WTC11 (cell line): Measurements from ENCODE around the gene HNRNPH2. TPM values are rescaled to one million over a fixed set of nuclear protein-coding genes. Genes with fewer than 3 reads are reported as not detected.

Experiments used
- ATAC-seq: fragments of 200-7000 bp; cut with Tn5 transposase; 2 replicates; pipeline ENCODE4 v1.10.0; 2021; ENCODE audit warnings: mild to moderate bottlenecking, moderate library complexity
- CTCF ChIA-PET: fragments of 300-600 bp; sonication (Branson Sonifier 250); formaldehyde crosslinking; loops from one replicate; lab custom pipeline; 2021; ENCODE audit warnings: antibody characterized with exemption; lab: Charles Lee
- POLR2A ChIA-PET: fragments of 350-600 bp; sonication (Branson Sonifier 250); formaldehyde crosslinking; loops from one replicate; lab custom pipeline; 2021; ENCODE audit warnings: antibody characterized with exemption; lab: Charles Lee
- DNase-seq: peaks from one replicate; pipeline ENCODE4 v3.0.0; 2021; ENCODE audit warnings: low spot score
- H3K27ac Mint-ChIP-seq: 2 replicates; pipeline ENCODE4 v1.8.0; 2021; ENCODE audit warnings: mixed read lengths
- H3K27me3 Mint-ChIP-seq: 2 replicates; pipeline ENCODE4 v1.8.0; 2021; ENCODE audit warnings: low read depth, mild to moderate bottlenecking, moderate library complexity, mixed read lengths
- H3K36me3 Mint-ChIP-seq: 2 replicates; pipeline ENCODE4 v1.8.0; 2021; ENCODE audit warnings: mixed read lengths
- H3K4me1 Mint-ChIP-seq: 2 replicates; pipeline ENCODE4 v1.8.0; 2022; ENCODE audit warnings: mixed read lengths
- H3K4me3 Mint-ChIP-seq: 2 replicates; pipeline ENCODE4 v1.8.0; 2021; ENCODE audit warnings: mild to moderate bottlenecking, moderate library complexity, mixed read lengths
- H3K9me3 Mint-ChIP-seq: 2 replicates; pipeline ENCODE4 v1.8.0; 2021; ENCODE audit warnings: mixed read lengths
- ATF2 ChIP-seq: sonication (generic); formaldehyde crosslinking; IDR thresholded peaks from 2 replicates; pipeline ENCODE4 v1.8.1; 2022; ENCODE audit warnings: low read depth, missing genetic modification reagents, borderline replicate concordance
- FOXP1 ChIP-seq: sonication (generic); formaldehyde crosslinking; IDR thresholded peaks from 2 replicates; pipeline ENCODE4 v1.8.0; 2022; ENCODE audit warnings: missing genetic modification reagents, mild to moderate bottlenecking, moderate library complexity, borderline replicate concordance
- FOXP4 ChIP-seq: sonication (generic); formaldehyde crosslinking; IDR thresholded peaks from 2 replicates; pipeline ENCODE4 v1.8.0; 2022; ENCODE audit warnings: mild to moderate bottlenecking, missing genetic modification reagents
- IRF2 ChIP-seq: sonication (generic); formaldehyde crosslinking; IDR thresholded peaks from 2 replicates; pipeline ENCODE4 v1.8.0; 2022; ENCODE audit warnings: low read depth, missing genetic modification reagents, borderline replicate concordance
- NFATC4 ChIP-seq: fragments of 250-450 bp; sonication (Bioruptor Pico); IDR thresholded peaks from 2 replicates; pipeline ENCODE4 v1.9.0; 2021; ENCODE audit warnings: mild to moderate bottlenecking
- NR3C1 ChIP-seq: sonication (generic); formaldehyde crosslinking; conservative IDR thresholded peaks from 2 replicates; pipeline ENCODE4 v1.8.1; 2023; ENCODE audit warnings: low read depth, mild to moderate bottlenecking, missing genetic modification reagents
- RORB ChIP-seq: fragments of 250-450 bp; sonication (Bioruptor Pico); IDR thresholded peaks from 2 replicates; pipeline ENCODE4 v1.9.0; 2021; ENCODE audit warnings: mild to moderate bottlenecking
- TCF7 ChIP-seq: sonication (generic); formaldehyde crosslinking; IDR thresholded peaks from 2 replicates; pipeline ENCODE4 v1.8.0; 2022; ENCODE audit warnings: mild to moderate bottlenecking, low read depth, missing genetic modification reagents, moderate library complexity
- ZNF219 ChIP-seq: sonication (generic); formaldehyde crosslinking; IDR thresholded peaks from 2 replicates; pipeline ENCODE4 v1.8.0; 2023; ENCODE audit warnings: missing genetic modification reagents, mild to moderate bottlenecking, borderline replicate concordance
- ZNF263 ChIP-seq: sonication (generic); formaldehyde crosslinking; IDR thresholded peaks from 2 replicates; pipeline ENCODE4 v1.8.1; 2022; ENCODE audit warnings: low read depth, mild to moderate bottlenecking, moderate library complexity, missing genetic modification reagents
- ZSCAN18 ChIP-seq: fragments of 250-450 bp; sonication (Bioruptor Pico); IDR thresholded peaks from 2 replicates; pipeline ENCODE4 v2.1.2; 2022; ENCODE audit warnings: mild to moderate bottlenecking, moderate library complexity
- total RNA-seq: library from RNA; stranded (reverse); gene quantifications from 3 replicates; pipeline ENCODE4 v1.2.3, GENCODE V29; 2021
- TF ChIP-seq, protein P1 (sequence below): fragments of 250-450 bp; sonication (Bioruptor Pico); IDR thresholded peaks from 2 replicates; pipeline ENCODE4 v1.9.0; 2021; ENCODE audit warnings: mild to moderate bottlenecking
- TF ChIP-seq, protein P2 (sequence below): fragments of 250-450 bp; sonication (Bioruptor Pico); conservative IDR thresholded peaks from 2 replicates; pipeline ENCODE4 v1.9.0; 2021; ENCODE audit warnings: mild to moderate bottlenecking
- TF ChIP-seq, protein P3 (sequence below): sonication (generic); formaldehyde crosslinking; IDR thresholded peaks from 2 replicates; pipeline ENCODE4 v1.8.0; 2023; ENCODE audit warnings: missing genetic modification reagents, mild to moderate bottlenecking, borderline replicate concordance
- TF ChIP-seq, protein P4 (sequence below): sonication (generic); formaldehyde crosslinking; IDR thresholded peaks from 2 replicates; pipeline ENCODE4 v1.8.1; 2022; ENCODE audit warnings: mild to moderate bottlenecking, moderate library complexity, missing genetic modification reagents
- TF ChIP-seq, protein P5 (sequence below): sonication (generic); formaldehyde crosslinking; IDR thresholded peaks from 2 replicates; pipeline ENCODE4 v1.8.0; 2022; ENCODE audit warnings: mild to moderate bottlenecking, missing genetic modification reagents

Gene HNRNPH2
- total RNA-seq, 1 experiment from 2014 or later = 70.9 TPM

- ChIA-PET POLR2A (no interaction called here), CTCF (no interaction called here)
- no peak for ATAC-seq
- Mint-ChIP-seq H3K4me3 (no peak overlapping the region), H3K27ac (no peak overlapping the region), H3K9me3 (no peaks in the 10 kb centered on the region), H3K27me3 (no peaks in the 10 kb centered on the region), H3K36me3 (peaks cover 27% of the 10 kb centered on the region), H3K4me1 (peaks cover 17% of the 10 kb centered on the region)
- TF ChIP-seq, protein P1, sequence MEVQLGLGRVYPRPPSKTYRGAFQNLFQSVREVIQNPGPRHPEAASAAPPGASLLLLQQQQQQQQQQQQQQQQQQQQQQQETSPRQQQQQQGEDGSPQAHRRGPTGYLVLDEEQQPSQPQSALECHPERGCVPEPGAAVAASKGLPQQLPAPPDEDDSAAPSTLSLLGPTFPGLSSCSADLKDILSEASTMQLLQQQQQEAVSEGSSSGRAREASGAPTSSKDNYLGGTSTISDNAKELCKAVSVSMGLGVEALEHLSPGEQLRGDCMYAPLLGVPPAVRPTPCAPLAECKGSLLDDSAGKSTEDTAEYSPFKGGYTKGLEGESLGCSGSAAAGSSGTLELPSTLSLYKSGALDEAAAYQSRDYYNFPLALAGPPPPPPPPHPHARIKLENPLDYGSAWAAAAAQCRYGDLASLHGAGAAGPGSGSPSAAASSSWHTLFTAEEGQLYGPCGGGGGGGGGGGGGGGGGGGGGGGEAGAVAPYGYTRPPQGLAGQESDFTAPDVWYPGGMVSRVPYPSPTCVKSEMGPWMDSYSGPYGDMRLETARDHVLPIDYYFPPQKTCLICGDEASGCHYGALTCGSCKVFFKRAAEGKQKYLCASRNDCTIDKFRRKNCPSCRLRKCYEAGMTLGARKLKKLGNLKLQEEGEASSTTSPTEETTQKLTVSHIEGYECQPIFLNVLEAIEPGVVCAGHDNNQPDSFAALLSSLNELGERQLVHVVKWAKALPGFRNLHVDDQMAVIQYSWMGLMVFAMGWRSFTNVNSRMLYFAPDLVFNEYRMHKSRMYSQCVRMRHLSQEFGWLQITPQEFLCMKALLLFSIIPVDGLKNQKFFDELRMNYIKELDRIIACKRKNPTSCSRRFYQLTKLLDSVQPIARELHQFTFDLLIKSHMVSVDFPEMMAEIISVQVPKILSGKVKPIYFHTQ = no peak
- TF ChIP-seq RORB (CRISPR knock-in tag) (no peak), TCF7 (CRISPR knock-in tag) (no peak), NR3C1 (CRISPR knock-in tag) (no peak)
- DNase-seq = no peak
Observed at GRCh38 chrX:101388604-101389003, 19.4 kb upstream of the HNRNPH2 start.

DNA sequence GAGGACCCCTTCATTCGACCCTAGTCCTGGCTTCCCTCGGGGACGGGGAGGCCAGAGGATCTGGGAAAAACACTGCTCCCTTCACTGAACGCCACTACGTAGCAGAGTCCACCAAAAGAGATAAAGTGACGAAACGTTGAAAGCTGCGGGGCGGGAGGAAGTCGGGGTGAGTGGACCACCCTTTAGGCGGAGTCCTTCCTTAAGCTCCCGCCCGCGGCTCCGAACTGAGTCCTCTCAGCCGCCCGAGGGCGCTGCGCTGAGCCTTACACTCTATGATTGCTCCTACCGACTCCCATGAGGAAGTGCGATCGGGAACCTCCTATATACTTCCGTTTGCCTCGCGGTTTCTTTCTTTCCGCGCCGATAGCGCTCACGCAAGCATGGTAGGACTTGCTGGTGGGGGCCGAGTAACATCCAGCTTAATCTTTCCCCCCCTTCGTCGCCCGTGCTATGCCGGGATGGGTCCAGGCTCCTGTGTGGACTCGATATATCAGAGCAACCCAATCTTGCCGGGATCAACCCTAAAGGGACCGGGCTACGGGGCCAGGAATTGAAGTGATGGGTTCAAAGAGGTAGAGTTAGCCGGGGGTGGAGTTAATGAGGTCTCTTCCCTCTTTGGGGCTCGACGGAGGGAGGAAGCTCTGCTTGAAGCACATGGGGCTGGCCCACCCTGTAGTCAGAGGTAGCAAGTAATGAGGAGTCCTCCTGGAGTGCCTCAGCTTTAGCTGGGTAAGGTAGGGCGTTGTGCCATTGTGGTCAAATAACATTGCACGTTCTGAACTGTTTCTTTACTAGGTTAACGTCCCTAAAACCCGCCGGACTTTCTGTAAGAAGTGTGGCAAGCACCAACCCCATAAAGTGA is 17.1 kb upstream of the HNRNPH2 start, which contains the start of gene RPL36A:
TSS of gene RPL36A (plus strand) at position 348 of the 862 bp plus-strand sequence. CDS start at position 381, 33 bp downstream.
- Mint-ChIP-seq H3K4me1 (peaks cover 19% of the 10 kb centered on the region), H3K27me3 (no peaks in the 10 kb centered on the region), H3K36me3 (peaks cover 42% of the 10 kb centered on the region), H3K4me3 (peak within 1 kb of the TSS; percentile 92), H3K9me3 (no peaks in the 10 kb centered on the region), H3K27ac (peak within 1 kb of the TSS; percentile 97)
- ATAC-seq = peak; percentile 94
- DNase-seq = peak; percentile 84
- CTCF ChIA-PET = interaction anchor here (0.7 to 1.2 kb wide), 4 partner anchors 13 to 42 kb away, joined by 3 to 4 read pairs (median 3); partner anchors contain the start of gene TIMM8A
- POLR2A ChIA-PET = interaction anchor here (0.6 to 1.2 kb wide), 8 partner anchors 13 to 43 kb away, joined by 3 to 8 read pairs (median 4); partner anchors contain the start of genes GLA, HNRNPH2 and TIMM8A
- TF ChIP-seq FOXP4 (no peak), IRF2 (CRISPR knock-in tag) (no peak), FOXP1 (CRISPR knock-in tag) (no peak), NFATC4 (CRISPR knock-in tag) (peak; percentile 88), ZSCAN18 (CRISPR knock-in tag) (no peak), ATF2 (CRISPR knock-in tag) (no peak), ZNF219 (no peak), ZNF263 (CRISPR knock-in tag) (no peak)
- TF ChIP-seq, protein P2, sequence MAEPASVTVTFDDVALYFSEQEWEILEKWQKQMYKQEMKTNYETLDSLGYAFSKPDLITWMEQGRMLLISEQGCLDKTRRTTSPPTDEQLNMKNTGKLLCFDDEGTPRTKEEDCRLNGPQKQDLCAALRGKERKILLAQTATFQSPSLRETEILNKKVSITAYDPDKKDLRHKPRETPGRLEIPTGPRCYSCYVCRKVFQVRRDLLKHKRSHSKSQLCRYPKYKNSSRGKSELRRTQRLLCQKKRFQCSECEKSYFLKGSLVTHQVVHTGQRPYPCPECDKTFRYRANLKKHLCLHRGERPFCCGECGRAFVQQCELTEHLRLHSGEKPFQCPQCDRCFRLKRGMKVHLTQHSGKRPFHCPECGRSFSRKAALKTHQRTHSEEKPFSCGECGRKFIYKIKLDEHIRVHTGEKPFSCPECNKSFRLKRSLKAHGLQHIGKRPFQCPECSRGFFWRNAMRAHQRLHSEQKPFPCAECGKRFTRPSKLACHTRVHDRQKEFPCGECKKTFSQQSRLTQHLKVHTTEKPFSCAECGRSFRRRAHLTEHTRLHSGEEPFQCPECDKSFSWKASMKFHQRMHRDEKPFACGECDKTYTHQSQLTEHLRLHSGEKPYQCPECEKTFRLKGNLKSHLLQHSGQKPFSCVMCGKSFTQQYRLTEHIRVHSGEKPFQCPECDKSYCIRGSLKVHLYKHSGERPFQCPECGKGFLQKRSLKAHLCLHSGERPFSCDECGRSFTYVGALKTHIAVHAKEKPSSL (CRISPR knock-in tag) = peak; percentile 93
- TF ChIP-seq, protein P3, sequence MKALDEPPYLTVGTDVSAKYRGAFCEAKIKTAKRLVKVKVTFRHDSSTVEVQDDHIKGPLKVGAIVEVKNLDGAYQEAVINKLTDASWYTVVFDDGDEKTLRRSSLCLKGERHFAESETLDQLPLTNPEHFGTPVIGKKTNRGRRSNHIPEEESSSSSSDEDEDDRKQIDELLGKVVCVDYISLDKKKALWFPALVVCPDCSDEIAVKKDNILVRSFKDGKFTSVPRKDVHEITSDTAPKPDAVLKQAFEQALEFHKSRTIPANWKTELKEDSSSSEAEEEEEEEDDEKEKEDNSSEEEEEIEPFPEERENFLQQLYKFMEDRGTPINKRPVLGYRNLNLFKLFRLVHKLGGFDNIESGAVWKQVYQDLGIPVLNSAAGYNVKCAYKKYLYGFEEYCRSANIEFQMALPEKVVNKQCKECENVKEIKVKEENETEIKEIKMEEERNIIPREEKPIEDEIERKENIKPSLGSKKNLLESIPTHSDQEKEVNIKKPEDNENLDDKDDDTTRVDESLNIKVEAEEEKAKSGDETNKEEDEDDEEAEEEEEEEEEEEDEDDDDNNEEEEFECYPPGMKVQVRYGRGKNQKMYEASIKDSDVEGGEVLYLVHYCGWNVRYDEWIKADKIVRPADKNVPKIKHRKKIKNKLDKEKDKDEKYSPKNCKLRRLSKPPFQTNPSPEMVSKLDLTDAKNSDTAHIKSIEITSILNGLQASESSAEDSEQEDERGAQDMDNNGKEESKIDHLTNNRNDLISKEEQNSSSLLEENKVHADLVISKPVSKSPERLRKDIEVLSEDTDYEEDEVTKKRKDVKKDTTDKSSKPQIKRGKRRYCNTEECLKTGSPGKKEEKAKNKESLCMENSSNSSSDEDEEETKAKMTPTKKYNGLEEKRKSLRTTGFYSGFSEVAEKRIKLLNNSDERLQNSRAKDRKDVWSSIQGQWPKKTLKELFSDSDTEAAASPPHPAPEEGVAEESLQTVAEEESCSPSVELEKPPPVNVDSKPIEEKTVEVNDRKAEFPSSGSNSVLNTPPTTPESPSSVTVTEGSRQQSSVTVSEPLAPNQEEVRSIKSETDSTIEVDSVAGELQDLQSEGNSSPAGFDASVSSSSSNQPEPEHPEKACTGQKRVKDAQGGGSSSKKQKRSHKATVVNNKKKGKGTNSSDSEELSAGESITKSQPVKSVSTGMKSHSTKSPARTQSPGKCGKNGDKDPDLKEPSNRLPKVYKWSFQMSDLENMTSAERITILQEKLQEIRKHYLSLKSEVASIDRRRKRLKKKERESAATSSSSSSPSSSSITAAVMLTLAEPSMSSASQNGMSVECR (CRISPR knock-in tag) = no peak
- TF ChIP-seq, protein P4, sequence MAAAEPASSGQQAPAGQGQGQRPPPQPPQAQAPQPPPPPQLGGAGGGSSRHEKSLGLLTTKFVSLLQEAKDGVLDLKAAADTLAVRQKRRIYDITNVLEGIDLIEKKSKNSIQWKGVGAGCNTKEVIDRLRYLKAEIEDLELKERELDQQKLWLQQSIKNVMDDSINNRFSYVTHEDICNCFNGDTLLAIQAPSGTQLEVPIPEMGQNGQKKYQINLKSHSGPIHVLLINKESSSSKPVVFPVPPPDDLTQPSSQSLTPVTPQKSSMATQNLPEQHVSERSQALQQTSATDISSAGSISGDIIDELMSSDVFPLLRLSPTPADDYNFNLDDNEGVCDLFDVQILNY (CRISPR knock-in tag) = no peak
- TF ChIP-seq, protein P5, sequence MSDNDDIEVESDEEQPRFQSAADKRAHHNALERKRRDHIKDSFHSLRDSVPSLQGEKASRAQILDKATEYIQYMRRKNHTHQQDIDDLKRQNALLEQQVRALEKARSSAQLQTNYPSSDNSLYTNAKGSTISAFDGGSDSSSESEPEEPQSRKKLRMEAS (CRISPR knock-in tag) = peak; percentile 82
